NCI-H2029 (cell line): Measurements from ENCODE around the gene TRAPPC5.

ENCODE experiments used
- DNase-seq: peaks from one replicate; lab custom pipeline; 2025; lab: John Stamatoyannopoulos, UW

TRAPPC5 gene

DNA sequence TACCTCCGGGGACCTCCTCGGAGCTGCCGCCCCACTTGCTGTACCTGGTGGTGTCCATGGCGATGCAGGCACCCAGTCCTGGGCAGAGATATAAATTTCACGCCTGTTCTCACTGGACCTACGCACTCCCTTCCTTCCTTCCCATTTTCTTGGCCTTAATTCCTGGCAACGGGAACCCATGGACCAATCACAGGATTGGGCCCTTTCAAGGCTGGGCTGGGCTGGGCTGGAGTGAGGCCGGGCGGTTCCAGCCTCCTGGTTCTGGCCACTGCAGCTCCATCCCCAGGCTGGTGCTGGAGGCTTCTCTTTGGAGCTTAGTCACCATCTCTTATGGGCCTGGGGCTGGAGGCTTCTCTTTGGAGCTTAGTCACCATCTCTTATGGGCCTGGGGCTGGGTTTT, 51.4 kb downstream of the TRAPPC5 start, which contains the start of gene CLEC4G:
Gene CLEC4G (minus strand): TSS at position 66 of the 400 bp plus-strand sequence. CDS start 8 bp downstream, at position 58.
- no peak for DNase-seq

DNA sequence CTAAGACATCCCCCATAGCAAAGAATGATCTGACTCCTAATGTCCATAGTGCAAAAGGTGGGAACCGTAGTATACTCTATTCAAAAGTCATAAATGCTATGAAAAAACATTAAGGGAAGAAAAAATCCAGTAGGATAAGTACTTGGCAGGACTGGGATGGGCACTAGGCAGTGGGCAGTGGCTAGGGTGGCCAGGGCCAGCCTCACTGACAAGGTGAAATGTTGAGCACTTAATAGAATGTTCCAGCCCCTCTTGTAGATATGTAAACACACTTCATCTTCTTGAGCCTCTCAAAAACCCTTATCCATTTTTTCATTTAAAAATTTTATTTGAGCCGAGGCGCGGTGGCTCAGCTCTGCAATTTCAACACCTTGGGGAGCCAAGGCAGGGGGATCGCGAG, 52.7 kb downstream of the TRAPPC5 start:
- no peak for DNase-seq

DNA sequence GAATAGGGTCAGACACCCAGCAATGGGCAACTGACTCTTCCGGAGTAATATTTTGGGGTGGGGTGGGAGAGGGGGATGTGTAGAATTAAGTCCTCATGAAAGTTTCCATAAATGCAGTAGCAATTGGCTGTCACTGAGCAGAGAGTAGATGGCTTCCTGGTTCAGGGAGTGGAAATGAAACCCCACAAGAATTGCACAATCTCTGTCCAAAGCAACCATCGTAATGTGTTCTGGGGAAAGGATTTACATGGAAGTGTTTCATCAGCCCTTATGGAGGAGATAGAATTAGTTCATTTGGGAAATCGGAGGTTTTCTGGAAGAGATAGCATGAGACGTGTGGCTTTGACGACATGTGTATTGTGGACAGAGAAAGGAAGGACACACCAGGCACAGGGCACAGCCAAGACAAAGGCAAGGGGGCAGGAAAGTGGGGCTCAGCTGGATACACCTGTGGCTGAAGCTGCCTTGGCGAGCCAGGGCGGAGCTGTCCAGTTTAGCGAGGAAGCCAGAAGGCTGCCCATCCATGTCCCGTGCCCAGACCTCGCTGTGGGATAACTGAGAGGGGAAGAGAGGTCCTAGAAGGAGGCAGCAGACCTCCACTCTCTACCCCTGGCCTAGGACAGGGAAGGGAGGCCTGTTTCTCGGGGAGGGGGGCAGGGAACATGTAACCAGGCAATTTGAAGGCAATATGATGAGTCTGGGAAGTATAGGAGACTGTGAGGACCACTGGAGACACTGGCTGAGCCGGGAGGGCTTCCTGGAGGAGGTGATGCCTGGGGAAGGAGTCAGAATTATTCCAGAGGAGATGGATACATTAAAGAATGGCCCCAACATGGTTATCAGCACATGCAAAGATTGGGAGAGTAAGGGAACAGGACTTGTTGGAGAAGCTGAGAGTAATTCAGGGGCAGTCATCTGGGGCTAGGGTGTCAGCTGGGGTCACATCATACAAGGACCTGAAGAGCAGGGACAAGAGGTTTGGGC, 53.9 kb downstream of the TRAPPC5 start:
- DNase-seq, result no peak

DNA sequence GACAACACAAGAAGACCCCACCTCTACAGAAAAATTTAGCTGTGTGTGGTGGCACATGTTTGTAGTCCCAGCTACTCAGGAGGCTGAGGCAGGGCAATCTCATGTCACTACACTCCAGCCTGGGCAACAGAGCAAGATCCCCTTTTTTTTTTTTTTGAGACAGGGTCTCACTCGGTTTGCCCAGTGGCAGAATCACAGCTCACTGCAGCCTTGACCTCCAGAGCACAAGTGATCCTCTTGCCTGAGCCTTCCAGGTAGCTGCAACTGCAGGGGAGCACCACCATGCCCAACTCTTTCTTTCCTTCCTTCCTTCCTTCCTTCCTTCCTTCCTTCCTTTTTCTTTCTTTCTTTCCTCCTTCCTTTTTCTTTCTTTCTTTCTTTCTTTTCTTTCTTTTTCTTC, 55.5 kb downstream of the TRAPPC5 start:
- no peak for DNase-seq

GRCh38 chr19:7737215-7737614, 56.6 kb downstream of the TRAPPC5 start:
- no peak for DNase-seq
